GM19463 (cell line): ENCODE data around the gene GNAZ.
"Not testable (repeated sequence)": the region's sequence is repeated elsewhere in the genome, so short reads cannot be mapped to it uniquely, and the experiment has no call there.

Experiments used
- ATAC-seq: cut with Tn5 transposase; IDR thresholded peaks from one replicate; pipeline ENCODE4 v1.9.1; 2021; ENCODE audit warnings: mild to moderate bottlenecking, moderate library complexity; ENCODE audit not compliant: unreplicated experiment

Gene GNAZ

DNA sequence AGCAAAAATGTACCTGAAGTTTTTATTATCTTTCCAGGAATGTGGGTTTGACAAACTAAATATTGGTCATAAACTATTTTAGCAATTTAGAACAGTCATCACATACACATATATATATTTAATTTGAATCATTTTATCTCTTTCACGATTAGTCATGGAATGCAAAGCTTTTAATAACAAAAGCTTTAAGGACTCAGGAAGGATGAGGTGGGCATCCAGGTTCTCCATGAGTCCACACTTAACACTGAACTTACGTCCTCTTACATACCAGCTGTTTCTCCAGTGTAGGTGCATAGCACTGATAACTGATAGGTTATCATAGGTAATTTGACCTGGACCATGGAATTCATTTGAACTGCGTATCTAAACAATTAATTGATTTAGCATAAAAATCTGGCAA, 28.1 kb upstream of the GNAZ start:
- no peak for ATAC-seq

DNA sequence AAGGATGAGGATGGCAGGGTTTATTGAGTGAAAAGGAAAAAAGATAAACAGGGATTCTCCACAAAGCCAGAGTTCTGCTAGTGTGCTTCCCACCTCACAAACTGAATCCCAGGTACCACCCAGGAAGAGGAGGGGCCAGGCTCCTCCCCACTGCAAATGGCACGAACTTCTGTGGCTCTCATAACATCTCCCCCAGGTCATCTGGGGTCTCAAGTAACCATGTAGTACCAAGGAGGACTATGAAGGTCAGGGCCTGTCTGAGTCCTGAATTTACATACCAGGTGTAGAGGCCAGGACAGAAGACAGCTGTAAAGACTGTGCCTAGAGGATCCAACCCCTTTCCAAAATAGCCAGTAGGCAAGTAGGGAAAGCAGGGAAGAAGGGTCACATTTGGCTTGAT, 25.7 kb upstream of the GNAZ start:
- no peak for ATAC-seq

DNA sequence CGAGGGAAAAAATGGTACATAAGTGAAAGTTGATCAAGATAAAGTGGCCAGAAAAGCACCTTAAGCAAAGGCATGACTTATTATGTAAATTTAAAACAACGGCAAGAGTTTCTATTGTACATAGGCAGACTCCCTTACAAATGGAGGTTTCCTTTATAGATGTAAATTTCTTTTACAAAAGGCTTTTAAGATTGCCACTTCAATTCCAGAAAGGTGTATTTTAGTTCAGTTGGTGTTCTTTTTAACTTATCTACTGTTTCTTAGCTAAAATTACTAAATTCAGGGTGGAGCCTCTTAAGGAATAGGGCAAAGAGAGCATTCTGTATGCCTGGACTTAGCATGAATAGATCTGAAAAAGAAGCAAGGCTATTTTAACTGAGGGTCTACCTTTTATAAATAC, 24.9 kb upstream of the GNAZ start:
- ATAC-seq, result no peak

DNA sequence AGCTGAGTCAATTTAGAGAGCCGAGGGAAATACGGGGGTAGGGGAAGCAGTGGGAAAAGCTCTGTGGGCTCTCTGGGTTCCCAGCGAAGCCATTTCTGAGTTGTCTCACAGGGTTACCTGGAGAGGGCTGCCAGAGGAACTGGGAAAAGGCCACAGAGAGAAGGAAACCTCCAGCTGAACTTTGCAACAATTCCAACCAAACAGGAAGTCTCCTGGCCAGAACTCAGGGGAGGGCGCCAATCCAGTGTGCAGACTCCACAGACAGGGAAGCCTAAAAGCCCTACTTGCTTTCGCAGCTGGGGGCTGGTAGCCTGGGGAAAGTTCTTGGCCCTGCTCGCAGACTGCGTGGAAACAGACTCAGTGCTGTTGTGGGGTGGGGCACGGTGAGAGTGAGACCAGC, 23.1 kb upstream of the GNAZ start:
- ATAC-seq, result no peak

DNA sequence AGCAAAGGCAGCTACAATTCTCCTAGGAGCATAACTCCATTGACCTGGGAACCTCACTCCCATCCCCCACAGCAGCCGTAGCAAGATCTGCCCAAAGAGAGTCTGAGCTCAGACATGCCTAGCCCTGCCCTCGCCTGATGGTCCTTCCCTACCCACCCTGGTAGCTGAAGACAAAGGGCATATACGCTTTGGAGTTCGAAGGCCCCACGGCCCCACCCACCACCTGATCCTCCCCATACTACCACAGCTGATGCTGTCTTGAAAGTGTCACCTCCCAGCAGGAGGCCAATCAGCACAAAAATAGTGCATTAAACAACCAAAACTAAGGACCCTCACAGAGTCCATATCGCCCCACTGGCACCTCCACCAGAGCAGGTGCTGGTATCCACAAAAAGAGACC, 22.6 kb upstream of the GNAZ start:
- ATAC-seq, result no peak

DNA sequence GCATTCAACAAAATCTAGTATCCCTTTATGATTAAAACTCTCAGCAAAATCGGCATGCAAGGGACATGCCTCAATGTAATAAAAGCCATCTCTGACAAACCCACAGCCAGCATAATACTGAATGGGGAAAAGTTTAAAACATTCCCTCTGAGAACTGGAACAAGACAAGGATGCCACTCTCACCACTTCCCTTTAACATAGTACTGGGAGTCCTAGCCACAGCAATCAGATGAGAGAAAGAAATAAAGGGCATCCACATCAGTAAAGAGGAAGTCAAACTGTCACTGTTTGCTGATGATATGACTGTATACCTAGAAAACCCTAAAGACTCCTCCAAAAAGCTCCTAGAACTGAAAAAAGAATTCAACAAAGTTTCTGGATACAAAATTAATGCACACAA, 19.8 kb upstream of the GNAZ start:
- not testable (repeated sequence) for ATAC-seq

DNA sequence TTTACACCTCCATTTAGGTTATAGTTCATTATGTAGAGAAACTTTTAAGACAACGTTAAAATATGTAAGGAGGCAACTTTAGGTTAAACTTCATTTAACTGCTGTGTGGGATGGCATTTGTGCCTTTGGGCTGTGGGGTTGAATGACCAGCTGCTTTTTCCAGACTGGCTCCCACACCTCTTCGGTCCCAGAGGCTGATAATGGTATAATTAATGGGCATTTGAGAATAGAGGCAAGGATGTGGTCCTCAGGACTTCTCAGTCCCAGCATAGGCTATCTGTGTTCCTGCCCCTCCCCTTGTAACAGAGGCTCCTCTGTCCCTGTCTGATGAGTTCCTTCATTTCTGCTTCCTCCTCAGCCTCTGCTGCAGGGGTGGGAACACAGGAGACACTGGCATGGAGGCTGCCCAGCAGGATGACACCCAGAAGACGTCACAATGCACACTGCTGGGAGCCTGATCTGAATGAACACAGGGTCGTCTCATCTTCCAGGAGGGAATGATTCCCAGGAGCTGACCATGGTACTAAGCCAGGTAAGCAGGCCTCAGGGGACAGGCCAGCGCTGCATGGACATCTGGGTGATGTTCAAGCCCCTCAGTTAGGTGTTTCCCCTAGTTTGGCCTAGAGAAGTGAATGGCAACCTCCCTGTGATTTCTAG, 17.1 kb upstream of the GNAZ start:
- ATAC-seq, result no peak

DNA sequence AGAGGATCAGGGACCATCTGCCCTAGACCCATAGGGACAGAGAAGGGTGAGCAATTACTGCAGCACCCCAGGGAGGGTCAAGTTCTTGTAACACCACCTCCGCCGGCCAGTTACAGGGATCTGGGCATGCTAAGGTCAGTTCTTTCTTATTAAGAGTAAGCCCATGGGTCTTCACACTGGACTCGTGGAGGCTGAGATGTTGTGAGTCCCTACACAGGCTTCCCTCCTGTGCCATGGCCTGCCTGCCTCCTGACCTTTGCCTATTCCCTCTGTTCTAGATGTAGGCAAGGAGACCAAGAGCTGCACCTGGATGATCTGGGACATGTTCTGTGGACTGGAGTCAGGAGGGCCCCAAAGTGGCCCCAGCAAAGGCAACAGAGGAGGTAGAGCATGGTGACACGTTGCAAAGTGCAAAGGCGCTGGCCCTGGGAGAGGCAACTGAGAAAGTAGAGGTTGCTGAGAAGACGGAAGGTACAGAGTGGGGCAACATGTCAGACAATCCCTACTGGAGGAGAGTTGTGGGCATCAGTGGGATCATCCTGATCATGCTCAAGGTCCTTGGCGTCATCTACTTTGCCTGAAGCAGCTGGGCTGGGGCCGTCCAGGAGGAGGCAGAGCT, 16.3 kb upstream of the GNAZ start:
- ATAC-seq, result peak; percentile 19

DNA sequence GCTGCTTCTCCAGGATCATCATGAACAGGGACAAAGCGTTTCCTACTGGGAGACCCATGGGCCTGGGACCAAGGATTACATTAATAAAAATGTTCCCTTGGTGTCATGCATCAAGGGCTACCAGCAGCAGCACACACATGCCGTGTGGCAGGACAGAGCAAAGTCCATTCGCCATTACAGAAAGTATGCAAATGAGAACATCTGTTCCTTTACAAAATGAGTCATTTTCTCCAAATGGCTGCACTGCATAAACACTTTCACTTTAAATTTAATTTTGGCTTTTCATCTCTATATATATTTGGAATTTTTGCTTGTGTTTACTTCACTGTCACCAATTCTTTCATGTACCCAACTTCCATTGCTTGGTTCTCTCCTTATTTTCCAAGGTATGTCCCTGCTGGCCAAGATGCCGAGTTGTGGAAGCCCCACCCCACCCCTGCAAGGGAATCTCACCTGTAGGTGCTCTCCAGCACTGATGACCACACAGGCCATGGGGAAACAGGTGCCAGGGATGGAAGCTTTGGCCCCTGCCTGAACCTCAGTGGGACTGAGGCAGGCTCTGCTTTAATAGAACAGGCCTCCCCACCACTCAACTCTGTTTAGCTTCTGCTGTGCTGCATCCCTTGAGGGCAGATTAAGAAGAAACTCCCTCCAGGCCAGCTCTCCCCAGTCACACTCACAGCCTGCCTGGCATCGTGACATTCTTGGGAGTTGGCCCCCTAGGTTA, 15.6 kb upstream of the GNAZ start:
- peak; percentile 87 for ATAC-seq

DNA sequence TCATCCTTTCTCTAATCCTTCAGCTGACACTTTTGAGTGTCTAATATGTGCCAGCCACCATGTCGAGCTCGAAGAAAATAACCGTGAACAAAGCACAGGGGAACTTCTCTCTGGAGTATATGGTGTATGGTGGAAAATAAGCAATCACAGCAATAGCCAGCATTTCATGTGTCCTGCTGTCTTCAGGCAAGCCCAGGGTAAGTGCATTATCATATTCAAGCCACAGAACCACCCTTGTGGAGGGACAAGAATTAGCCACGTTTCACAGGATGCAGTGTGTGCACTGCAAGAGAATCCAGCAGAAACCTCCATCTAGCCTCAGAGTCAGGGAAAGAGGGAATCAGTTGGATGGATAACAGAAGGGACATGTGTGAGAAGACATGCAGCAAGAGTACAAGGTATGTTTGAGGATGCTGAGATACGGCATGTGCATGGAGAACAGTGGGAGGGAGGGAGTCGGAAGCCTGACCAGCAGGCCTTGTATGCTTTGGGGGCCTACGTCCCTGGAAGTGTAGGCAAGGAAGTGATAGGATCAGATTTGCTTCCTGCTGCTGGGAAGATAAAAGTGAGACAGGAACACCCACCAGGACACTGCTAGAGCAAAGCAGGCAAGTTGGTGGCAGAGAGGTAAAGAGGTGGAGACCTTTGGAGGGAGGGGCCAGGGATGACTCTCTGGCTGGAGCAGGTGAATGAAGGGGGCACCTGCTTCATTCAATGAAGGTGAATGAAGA, 14.7 kb upstream of the GNAZ start:
- no peak for ATAC-seq

DNA sequence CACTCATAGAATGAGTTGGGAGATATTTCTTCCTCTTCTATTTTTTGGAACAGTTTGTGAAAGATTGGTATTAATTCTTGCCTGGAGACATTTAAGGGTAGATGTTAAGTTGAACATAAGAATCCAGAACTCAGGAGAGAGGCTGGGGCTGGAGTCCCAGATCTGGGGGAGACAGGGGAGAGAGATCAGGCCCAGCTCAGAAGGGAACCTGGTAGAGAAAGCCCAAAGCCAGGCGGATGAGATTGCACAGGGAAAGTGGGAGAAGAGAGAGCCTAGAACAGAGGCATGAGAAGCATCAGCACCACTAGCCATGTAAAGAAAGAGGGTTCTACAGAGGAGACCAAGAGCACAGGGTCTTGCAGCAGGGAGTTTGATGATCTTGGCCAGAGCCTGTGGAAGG, 13.0 kb upstream of the GNAZ start:
- no peak for ATAC-seq

DNA sequence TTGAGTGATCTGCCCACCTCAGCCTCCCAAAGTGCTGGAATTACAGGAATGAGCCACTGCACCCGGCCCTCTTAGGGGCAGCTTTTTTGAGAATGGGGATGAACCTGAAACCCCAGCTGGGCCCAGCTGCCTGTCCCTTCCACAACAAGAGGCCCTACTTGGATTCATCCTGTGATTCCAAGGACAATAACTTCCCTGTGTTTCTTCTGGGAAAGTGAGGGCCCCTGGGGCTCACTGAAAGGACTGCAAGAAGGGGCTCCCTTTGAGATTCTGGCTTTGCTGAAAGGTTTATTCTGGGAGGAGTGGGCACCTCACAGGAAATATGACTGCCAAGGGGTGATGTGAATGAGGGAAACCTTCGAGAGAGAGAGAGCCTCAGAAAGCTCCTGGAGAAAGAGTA, 12.3 kb upstream of the GNAZ start:
- no peak for ATAC-seq

DNA sequence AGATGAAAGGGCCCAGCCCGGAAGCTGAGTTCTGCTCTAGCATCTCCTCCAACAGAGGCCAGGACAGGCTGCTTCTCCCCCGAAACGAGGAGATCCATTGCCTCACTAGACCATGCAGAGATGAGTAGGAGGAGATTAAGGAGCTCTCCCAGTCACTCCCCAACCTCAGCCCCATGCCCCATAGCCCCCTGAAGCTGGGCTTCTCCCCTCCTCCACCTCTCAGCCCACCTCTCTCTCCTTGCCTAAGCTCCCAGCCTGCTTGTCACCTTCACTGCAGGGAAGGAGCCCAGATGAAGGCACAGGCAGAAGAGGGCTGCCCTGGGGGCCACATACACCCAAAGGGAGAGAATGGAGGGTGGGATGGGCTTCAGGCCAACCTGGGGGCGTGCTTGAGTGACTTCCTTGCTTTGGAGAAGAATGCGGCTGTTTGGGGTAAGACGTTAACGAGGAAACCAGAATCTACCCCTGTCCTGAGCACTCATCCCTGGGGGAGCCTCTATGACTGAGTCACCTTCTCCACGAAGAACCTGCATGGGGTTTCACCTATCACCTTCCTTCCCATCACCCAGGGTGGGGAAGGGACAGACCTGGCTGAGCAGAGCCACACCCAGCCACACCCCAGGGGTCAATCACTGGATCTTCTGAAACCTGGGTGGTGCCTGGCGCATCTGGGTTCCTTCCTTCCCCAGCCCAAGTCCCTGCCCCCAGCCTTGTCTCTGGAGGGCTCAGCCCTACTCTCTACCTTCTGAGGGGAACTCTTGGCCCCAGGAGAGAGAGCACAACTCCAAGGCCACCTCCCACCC, 11.6 kb upstream of the GNAZ start:
- ATAC-seq, result no peak

DNA sequence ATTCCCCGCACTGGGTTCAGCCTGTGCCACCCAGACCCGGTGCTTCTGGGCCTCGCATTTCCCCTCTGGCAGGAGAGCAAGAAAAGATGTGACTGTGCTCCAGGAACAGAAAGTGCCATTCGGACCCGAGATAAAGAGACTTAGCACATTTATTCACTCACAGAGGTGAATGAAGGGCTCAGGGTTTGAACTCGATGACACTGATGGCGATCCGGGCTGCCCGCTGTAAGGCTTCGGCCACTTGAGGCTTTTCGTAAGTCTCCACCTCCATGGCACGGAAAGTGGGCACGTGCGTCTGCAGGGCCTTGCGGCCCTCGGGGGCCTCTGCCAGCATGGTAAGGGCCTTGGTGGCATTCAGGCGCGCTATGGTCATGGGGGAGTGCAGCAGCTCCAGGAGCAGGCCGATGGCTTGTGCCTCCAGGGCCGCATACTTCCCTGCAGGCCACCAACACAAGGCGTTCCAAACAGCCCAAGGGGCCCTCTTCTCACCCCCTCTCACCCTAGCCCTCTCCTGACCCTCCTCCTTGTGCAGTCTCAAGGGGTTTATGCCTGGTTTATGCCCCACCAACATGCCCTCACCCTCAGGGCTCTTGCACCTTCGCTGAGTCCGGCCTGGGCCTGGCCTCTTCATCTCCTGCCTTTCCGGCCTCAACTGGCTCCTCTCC, 10.9 kb upstream of the GNAZ start:
- ATAC-seq, result no peak

DNA sequence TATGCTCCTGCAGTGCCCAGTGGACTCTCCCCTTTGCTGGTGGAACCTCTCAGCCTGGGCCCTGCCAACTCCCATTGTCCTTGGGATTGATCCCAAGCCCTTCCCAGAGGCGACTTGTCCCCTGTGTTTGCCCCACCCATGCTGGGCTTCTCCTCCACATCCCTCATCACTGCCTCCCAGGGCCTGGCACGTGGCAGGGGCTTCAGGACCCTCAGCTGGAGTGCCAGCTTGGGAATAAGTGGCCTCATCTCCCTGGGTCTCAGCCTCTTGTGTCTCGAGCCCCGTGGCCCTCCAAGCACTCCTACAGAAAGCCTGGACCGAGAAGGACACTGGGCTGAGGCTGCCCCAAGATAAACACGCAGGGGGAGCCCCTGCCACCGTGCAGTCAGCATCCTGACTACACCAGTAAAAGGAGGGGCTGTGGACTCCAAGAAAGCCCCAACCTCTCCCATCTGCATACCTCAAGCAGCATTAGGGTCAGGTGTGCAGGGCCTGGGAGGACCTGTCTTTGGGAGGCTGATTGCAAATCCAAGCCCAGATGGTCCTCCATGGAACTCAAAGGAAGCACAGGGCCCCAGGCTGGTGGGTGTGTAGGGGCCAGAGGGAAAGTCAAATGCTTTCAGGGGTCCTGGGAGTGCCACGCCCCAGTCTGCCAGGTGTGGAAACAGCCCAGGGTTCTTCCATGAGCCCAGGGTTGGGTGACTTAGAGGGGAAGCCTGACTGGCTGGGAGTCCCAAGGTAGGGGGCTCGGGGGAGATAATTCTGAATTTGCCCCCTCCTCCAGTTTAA, 9.5 kb upstream of the GNAZ start:
- no peak for ATAC-seq

DNA sequence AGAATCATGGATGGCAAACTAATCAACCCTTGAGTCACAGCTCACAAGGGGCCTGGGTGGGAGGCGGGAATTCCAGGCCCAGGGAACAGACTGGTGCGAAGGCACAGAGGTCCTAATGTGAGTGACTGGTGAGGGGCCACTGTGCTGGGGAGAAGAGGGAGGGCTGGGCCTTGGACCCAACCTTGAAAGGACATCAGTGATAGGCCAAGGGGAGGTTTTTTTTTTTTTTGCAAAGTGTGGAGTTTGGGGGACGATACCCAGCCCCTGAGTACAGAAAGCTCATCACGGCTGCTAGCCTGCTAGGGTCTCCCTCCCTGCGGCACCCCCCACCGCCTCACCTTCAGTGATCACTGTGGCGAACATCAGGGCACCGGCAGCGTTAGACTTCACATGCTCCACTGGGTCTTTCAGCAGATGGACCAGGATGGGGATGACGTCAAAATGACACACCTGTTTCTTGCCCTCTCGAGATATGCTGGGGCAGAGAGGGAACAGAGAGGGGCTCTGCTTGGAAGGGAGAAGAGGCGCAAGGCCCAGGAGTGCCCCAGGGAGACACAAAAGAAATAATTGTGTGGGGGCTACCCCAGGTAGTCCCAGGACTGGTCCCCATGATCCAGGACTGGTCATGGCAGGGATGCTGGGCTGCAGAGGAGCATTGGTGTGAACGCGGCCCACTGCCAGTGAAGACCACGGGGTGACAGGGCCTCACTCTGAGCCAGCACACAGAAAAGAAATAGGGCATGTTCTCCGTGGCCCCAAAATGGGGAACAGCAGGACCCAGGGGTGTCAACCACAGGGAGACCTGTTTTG, 8.6 kb upstream of the GNAZ start:
- no peak for ATAC-seq

DNA sequence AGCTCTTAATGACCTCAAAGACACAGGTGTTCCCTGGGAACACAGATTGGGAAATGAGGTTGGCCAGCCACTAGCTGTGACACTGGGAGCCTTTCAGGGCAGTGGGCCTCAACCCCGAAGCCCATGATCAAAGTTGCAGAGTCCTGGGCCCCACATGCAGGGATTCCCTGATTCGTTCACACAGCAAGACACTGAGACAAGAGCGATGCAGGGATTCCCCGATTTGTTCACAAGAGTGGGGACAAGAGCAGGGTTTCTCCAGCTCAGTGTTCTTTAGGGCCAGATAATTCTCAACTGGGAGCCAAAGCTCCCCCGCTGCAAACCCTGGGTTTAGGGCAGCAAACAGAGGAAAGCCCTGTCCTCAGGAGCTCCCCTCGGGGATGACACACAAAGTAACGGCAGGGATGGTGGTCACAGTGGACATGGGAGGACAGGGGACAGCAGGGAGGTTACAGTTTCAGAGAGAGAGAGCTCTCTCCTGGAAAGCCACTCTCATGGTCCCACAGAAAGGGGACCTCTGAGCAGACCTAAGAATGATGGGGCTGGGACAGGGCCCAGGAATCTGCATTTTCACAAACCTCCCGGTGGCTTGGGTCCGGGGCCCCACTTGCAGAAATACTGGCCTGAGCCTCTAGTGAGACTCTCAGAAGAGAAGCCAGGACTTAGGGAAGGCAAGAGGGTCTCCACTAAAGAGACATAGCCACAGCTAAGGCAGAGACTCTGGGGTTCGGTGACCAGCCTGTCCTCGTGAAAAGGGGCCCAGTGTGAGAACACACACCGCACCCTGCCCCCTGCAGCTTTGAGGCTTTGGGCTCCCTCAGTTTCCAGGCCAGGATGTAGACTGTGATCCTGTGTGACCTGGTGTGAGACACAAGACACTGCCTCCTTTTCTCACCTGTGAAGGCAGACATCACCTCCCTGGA, 7.4 kb upstream of the GNAZ start:
- no peak for ATAC-seq
